HK-2 (cell line): Measurements from ENCODE around the gene FAM234B.

ENCODE experiments used
- DNase-seq: peaks from one replicate; pipeline ENCODE4 v3.0.0-alpha.2; 2018; ENCODE audit not compliant: unreplicated experiment

Gene FAM234B, protein sequence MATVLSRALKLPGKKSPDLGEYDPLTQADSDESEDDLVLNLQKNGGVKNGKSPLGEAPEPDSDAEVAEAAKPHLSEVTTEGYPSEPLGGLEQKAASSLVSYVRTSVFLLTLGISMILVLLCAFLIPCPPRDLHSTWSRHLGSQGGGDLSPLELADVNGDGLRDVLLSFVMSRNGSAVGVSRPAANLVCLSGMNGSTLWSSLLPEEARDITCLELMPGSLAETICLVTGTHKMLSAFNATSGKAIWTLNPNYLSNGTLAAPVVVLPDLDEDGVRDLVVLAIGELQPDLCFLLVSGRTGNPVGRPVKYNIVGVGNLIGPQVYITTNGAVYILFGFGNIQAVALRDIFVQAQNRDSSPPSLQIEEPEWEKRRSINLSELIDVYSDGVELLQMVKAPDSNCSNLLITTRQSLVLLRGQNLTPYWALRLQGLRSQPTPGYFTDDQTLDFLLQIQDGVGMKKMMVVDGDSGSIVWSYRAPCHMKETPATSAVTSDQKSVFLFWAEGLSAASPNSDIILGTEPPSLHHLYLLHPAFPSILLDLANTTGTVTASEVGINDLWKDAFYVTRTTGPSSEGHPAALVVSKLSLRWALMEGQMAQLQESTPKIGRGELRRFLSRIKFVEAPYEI

DNA sequence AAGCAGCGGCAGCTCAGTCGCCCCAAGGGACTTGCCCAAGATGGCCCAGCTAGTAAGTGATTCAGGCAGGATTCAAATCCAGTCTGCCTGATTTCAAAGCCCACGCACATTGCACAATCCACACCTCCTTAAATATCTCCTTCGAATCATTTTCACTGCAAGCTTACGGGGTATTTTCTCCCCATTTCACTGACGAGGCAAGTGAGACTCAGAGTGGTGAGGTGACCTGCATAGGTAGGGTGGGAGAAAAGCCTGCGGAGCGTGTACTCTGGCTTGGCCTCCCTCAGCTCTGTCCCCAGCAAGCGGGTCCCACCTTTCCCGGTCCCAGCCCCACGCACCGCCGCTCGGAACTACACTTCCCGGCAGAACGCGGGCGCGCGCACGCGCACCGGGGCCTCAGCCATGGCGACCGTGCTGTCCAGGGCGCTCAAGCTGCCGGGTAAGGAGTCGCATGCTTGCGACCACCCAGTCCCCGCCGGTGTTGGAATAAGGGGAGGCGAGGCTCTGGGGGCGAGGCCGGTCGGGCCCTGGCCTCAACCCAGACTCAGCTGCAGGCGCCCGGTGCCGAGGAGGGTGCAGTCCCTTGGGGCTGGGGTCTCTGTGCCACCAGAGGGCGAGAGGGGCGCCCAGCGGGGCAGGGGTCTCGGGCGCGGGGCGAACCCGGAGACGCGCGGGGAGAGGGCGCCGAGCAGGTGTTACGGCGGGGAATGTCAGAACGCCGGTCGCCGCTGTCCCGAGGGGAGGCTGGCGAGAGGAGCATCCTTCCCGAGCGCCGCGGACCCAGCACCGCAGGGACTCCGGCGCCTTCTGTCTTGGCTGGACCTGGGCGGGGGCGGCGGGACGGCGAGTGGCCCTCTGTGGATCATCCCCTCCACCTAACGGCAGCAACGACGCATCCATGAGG is at the start of gene FAM234B:
Gene FAM234B, plus strand, starts transcription at position 380 of the 904 bp plus-strand sequence. Its CDS starts 23 bp downstream, at position 403.
- peak; percentile 77 for DNase-seq

DNA sequence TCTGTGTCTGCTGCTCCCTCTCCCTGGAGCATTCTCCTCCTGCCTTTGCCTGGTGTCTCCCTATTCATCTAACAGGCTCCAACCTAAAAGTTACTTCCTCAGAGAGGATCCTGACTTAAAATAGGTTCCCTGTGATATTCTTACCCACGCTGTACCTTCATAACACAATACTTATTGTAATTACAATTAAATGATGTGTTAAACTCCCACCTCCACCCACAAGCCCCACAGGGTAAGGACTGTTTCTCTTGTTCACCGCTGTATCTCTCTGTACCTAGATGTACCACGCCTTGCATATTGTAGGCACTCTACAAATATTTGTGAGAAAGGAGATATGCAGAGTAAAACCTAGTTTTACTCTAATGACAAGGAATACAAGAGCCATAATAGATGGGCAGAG is 49.1 kb upstream of the FAM234B start:
- no peak for DNase-seq

DNA sequence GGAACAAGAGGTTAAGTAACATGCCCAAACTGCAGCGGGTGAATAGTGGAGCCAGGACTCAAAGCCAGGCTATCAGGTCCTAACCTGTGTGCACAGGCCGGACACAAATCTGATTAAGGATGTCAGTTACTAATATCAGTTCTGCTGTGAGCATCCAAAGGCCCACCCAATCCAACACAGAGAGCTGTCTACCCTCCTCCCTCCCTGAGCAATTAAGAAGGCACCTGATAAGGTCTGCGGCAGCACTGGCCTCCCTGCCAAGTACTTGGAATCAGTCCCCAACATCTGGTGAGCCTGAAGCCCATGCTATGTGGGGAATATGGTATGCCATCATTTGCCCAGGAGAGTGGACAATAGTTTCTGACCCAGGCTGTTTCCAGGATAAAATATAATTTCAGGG is 48.0 kb upstream of the FAM234B start:
- no peak for DNase-seq

DNA sequence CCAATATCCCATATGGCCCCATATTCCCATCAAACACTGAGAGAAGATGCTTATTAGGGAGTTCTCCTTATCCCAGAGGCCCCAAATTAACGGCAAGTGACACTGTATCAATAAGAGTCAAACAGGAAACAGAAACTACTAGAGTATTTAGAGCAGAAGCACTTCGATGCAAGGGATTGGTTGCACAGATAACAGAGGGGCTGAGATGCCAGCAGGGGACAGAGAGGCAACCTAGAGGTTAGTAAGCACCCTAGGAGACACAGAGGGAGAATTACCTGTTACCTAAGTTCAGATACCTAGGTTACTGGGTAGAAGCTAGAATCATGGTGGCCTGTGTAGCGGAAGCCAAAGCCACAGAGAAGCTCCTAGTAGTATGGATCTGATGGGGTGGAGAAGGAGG is 47.0 kb upstream of the FAM234B start:
- DNase-seq: no peak

DNA sequence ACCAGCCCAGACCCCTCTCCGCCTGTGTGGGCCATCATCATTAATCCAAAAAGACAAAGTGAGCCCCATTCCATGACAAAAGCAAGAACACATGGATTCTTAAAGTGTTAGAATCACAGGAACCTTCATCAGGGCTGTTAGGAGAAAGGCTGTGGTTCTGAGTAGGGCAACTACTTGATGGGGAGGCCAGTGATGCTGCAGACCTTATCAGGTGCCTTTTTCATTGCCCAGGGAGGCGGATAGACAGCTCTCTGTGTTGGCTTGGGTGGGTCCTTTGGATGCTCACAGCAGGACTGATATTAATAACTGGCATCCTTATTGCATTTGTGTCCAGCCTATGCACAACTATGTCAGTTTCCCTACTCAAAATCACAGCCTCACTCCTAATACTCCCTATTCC is 46.4 kb upstream of the FAM234B start:
- no peak for DNase-seq

DNA sequence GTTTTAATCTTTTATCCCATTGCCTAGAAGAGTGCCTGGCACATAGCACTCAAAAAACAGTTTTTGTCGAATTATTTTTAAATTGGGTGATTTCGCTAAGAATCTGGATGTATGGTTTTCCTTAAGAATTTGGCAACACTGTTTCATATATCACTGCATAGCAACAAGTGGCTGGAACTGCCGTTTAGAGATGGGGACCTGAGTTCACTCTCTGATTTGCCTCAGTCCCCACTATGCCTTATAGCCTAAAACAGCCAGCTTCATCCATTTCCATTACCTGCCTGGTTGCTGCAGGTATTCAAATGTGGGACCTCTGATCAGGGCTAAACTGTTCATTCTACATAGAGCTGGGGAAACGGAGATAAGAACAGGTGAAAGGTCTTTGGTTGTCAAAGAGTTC is 45.9 kb upstream of the FAM234B start:
- DNase-seq: no peak

DNA sequence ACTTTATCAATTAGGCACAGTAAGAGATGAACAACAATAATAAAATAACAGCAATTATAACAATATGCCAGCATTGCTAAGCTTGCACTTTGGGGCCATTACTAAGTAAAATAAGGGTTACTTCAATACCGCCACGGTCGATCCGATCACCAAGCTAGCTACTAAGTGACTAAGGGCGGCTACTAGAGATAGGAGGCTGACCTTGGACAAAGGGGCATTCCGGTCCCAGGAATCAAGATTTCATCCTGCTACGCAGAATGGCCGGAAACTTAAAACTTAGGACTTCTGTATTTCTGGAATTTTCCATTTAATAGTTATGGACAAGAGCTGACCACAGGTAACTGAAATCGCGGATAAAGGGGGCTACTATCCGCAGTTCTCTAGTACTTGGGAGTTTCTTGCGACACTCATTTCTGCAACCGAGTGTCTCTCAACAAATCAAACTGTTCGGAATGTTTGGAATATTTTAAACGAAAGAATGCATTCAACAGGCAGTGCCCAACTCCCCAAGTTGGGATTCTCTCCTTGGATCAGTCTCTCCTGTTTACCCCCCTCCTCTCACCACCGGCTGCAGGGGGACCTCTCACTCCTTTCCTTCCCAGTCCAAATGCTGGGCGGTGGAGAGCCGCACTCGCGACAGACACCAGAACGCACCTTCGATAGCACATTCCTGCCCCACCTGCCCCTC is 44.8 kb upstream of the FAM234B start:
- DNase-seq: peak; percentile 35

DNA sequence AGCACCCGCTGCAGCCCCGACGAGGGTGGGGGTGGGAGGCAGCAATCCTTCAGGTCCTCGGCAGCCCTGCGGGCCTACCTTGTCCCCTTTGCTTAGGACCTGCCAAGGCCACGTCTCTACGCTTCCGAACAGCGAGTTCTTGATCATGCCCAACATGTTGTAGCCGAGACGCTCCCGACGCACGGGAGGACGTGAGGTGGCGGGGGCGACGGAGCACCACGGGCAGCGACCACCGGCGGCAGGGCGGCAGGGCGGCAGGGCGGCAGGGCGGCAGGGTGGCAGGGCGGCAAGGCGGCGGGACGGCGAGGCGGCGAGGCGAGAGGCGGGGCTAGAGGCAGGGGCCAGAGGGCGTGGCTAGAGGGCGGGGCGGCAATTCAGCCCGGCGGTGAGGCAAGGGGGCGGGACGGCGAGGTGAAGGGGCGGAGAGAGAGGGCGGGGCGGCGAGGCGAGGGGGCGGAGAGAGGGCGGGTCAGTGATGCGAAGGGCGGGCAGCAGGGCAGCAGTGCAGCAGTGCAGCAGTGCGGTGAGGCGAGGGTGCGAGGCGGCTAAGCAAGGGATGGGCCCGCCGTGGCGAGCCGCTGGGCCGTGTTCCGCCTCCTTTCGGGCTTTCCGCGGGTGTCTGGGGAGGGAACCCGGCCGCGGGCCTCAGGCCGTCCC is 44.1 kb upstream of the FAM234B start, which contains the start of gene HEBP1:
Gene HEBP1, minus strand, starts transcription at position 307 of the 657 bp plus-strand sequence. Its CDS starts 151 bp downstream, at position 156.
- peak; percentile 97 for DNase-seq

DNA sequence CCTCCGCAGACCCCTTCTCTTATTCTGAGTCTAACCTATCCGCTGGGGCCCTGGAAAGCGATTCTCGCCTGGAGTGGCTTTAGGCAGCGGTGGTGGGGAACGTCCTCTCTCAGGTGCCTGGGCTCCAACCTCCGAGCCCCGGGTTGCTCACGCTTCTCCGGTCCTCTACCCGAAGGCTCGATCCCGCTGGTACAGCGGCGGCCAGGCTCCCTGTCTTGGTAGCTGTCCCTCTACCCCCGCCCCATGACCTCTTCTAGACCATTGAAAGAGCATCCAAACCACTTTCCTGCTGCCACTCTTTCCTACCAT is 43.6 kb upstream of the FAM234B start:
- DNase-seq: no peak

DNA sequence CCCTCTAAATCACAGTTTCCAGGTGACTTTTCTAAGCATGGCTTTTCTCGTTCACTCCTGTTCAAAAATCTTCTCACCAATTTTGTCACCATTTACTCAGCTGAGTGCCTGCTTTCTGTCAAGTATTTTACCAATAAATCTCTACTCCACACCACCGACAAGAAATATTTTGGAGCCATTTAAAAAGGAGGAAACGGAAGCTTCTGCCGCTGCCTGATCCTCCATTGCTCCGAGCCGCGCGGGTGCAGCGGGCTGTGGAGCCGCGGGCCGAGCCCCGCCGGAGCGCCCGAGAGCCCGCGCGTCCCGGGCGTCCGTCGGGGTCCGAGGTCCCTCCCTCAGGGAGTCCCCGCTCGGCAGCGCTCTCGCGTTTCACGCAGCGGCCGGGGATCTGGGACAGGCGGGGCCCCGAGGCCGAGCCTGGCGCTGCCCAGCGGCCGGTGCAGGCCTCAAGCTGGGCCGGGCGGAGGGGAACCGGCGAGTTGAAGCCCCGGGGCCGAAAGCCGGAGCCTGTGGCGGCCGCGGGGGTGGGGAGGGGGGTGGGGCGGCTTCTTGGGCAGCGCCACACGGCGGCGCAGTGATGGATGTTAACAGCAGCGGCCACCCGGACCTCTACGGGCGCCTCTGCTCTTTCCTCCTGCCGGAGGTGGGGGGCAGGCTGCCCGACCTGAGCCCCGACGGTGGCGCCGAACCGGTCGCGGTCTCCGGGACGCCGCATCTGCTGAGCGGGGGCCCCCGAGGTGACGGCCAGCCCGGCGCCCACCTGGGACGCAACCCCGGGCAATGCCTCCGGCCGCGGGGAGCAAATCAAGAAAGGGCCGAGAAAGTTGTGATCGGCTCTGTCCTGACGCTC is 43.0 kb upstream of the FAM234B start:
- peak; percentile 70 for DNase-seq

DNA sequence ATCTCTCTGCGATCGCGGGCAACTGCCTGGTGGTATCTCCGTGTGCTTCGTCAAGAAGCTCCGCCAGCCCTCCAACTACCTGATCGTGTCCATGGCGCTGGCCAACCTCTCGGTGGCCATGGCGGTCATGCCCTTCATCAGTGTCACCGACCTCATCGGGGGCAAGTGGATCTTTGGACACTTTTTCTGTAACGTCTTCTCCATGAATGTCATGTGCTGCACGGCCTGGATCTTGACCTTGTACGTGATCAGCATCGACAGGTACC is 42.5 kb upstream of the FAM234B start:
- no peak for DNase-seq

DNA sequence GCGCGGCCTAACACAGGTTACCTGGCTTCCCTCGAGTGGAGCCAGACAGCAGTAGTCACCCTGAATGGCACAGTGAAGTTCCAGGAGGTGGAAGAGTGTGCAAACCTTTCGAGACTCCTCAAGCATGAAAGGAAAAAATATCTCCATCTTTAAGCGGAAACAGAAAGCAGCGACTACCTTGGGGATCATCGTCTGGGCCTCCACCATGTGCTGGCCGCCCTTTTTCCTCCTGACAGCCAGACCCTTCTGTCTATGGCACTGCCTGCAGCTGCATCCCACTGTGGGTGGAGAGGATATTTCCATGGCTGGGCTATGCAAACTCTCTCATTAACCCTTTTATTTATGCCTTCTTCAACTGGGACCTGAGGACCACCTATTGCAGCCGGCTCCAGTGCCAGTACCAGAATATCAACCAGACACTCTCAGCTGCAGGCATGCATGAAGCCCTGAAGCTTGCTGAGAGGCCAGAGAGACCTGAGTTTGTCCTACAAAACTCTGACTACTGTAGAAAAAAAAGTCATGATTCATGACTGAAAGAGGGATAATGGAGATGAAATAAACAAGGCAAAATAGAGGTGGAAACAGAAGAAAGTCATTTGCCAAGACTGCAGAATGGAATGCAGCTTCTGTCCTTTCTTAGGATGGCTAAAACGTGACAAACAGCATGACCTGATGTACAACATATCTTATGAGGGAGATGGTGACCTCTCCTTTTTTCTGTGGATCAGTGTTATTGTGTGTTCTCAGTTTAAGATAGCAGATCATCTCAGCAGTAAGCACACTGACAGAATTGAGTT is 41.7 kb upstream of the FAM234B start:
- no peak for DNase-seq

DNA sequence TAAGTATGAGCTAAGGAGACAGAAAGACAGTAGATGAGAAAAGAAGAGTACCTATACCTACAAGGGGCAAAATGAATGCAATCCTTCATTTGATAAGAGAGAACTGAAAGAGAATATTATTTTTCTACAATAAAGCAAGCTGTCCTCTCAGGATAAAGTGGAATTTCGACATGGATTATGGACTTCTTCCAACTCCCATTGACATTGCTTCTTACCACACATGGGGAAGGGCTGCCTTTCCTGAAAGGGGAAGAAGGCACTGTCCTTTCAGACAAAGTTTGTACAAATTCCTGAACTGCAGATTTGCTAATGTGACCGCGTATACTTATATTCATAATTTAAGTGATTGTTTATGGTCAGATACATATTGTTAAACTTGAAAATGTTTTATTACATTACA is 39.8 kb upstream of the FAM234B start:
- DNase-seq: no peak

DNA sequence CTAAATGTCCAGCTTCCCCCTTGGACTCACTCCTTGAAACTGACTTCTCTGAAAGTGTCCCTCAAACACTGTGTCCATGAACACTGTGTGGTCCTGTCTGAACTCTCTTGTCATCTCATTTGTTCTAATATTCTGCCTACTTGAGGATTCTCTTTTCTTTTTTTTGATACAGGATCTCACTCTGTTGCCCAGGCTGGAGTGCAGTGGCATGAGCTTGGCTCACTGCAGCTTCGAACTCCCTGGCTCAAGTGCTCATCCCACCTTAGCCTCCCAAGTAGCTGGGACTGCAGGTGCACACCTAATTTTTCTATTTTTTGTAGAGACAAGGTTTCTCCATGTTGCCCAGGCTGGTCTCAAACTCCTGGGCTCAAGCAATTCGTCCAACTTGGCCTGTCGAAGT is 39.2 kb upstream of the FAM234B start:
- no peak for DNase-seq

DNA sequence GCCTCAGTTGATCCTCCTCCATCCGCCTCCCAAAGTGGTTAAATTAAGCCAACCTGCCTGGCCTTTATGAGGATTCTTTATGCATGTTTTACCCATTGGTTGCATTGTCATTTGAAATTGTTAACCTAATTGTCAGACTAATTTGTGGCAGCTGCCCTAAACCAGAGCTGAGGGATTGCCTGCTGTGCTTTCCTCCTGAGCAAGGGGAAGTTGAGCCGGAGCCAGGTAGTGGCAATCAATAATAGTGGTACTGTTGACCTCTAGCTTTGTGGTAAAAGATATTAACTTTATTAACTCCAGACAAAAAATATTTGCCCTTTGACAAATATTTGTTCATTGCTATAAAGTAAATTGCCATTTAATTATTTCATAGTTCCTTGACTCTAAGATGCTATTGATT is 38.5 kb upstream of the FAM234B start:
- DNase-seq: no peak

DNA sequence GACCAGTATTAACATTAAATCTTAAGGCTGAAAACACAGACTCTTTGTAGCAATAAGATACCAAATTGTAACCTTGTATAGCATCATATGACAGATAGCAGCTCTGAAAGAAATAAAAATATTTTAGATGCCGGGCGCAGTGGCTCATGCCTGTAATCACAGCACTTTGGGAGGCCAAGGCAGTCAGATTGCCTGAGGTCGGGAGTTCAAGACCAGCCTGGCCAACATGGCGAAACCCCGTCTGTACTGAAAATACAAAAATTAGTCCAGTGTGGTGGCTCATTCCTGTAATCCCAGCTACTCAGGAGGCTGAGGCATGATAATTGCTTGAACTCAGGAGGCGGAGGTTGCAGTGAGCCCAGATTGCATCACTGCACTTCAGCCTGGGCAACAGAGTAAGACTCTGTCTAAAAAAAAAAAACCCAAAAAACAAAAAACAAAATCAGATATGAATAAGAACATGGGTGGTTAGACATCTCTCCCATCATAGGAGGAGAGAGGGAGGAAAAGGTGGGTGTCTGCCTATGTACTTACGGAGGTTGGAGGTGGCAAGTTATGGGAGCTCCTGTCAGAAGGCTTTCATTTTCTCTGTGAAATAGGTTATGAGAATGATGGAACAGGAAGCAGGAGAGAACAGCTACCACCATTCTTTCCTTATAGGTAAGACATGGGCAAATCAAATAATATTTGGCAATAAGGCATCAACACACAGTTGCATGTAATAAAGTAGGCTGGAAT is 36.5 kb upstream of the FAM234B start:
- no peak for DNase-seq

DNA sequence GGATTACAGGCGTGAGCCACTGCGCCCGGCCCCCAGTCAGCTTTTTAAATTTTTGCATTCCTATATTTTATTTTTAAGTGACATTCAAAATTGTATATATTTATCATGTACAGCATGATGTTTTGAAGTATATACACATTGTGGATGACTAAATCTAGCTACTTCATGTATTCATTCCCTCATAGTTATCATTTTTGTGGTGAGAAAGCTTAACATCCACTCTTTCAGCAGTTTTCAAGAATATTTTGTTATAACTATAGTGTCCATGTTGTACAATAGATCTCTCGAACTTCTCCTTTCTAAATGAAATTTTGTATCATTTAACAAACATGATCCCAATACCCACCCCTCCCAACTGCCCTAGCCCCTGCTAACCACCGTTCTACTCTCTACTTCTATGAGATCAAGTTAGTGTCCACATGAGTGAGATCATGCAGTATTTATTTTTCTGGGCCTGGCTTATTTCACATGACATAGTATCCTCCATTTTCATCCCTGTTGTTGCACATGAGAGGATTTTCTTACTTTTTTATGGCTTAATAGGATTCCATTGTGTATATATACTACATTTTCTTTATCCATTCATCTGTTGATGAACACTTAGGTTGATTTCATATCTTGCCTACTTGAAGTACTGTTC is 35.3 kb upstream of the FAM234B start:
- DNase-seq: no peak

DNA sequence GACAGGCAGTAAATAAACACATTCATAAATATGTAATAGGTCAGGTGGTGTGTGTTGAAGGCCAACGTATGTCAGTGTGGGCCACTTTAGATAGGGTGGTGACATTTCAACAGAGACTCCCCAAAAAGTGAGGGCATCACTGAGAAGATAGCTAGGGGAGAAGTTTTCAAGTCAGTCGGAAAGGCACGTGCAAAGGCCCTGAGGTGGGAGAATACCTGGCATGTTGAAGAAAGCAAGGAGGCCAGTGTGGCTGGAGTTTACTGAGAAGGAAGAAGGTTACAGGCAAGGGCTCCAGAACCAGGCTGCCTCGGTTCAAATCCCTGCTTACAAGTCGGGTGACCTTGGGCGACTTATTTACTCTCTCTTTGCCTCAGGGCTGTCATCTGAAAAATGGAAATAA is 33.1 kb upstream of the FAM234B start:
- no peak for DNase-seq

DNA sequence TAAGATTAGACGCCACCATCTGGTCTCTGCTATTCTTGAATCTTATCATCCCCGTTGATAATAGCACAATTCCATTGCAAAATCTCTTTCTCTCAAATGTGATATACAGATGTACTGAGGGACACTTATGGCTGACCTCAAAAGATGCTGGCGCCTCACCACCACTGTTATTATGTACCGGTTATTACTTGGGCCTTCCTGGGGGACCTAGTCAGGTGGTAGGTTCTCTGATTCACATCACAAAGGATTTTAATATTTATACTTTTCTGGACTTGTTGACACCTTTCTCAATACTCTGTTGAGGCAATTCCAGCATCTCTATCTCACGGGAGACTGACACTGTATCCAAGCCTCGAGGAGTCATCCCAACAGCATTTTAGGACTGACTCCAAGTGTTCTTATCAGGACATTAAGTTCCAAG is 21.3 kb upstream of the FAM234B start:
- no peak for DNase-seq
